ENCODE data around the gene SEC11A.

The SEC11A gene

DNA sequence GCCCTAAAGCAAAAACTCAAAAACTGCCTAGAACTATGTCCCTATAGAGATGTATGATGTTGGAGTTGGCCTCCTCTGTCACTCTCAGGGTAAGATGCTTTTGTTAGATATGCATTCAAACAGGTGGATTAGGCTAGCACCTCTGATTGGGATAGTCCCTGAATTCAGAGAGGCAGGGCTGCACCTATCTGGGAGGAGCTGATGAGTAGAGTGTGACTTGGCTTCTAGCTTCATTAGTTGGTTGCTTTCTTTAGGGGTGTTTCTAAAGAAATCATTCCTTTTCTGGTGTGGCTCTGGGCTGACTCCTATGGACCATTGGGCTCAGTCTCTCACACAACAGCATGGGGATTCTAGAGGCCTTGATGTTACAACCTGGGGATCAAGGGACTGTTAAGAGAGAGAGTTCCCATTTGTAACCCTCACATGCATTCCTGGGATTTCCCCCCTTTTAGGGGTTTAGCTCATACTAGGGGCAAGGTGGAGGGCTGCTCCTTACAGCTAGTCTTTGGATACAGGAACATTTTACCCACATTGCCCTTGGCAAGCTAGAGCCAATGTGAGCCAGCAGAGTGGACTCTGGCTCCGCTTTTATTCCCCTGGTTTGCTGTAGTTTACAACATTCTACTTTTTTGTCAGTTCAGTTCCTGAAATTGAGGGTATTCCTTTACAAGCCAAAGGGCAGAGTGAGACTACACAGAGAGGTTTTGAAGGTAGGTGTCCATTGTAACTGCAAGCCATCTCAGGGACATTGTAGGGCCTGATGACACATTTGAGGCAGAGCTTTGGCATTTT, 40.0 kb upstream of the SEC11A start:
- no peak for TF ChIP-seq ZBTB7A (IDR thresholded peaks at IDR 0.05; ENCODE audit: low read depth)
- TF ChIP-seq USF1 (IDR thresholded peaks at IDR 0.05): no peak
- TF ChIP-seq, protein P1, sequence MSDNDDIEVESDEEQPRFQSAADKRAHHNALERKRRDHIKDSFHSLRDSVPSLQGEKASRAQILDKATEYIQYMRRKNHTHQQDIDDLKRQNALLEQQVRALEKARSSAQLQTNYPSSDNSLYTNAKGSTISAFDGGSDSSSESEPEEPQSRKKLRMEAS (IDR thresholded peaks at IDR 0.05): no peak
- TF ChIP-seq CREB1 (IDR thresholded peaks at IDR 0.05; ENCODE audit: low read depth): no peak
- no peak for TF ChIP-seq TEAD4 (IDR thresholded peaks at IDR 0.05)
- no peak for TF ChIP-seq CEBPB (IDR thresholded peaks at IDR 0.05)
- TF ChIP-seq REST (IDR thresholded peaks at IDR 0.05; ENCODE audit: low read depth): no peak
- TF ChIP-seq RAD21 (IDR thresholded peaks at IDR 0.05; ENCODE audit: low read depth): no peak
- TF ChIP-seq FOXM1 (IDR thresholded peaks at IDR 0.05; ENCODE audit: borderline replicate concordance, low read depth): no peak
- no peak for TF ChIP-seq YY1 (IDR thresholded peaks at IDR 0.05; ENCODE audit: low read depth)
- TF ChIP-seq TAF1 (IDR thresholded peaks at IDR 0.05; ENCODE audit: low read depth): no peak

DNA sequence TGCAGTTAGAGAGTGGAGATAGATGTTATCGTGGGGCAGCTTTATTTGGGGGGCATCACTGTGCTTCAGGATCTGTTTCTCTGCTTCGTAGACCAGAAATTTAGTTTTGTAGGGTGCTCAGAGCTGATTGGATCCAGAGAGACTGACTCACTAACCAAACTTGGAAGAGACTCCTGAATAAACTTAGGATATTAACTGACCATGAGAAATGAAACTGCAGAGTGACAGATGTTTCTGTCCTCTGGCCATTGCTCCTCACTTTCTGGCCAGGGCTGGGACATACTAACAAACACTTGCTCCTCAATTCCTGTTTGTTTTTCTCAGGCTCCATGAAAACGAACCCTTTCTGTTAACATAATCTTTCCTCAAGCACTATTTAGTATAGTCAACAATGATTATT, 36.8 kb upstream of the SEC11A start:
- TF ChIP-seq YY1 (IDR thresholded peaks at IDR 0.05; ENCODE audit: low read depth): no peak
- TF ChIP-seq, protein P1 (IDR thresholded peaks at IDR 0.05): no peak
- no peak for TF ChIP-seq RAD21 (IDR thresholded peaks at IDR 0.05; ENCODE audit: low read depth)
- no peak for TF ChIP-seq CREB1 (IDR thresholded peaks at IDR 0.05; ENCODE audit: low read depth)
- no peak for TF ChIP-seq EGR1 (IDR thresholded peaks at IDR 0.05)
- no peak for TF ChIP-seq EP300 (IDR thresholded peaks at IDR 0.05; ENCODE audit: borderline replicate concordance)
- TF ChIP-seq USF1 (IDR thresholded peaks at IDR 0.05): no peak
- no peak for TF ChIP-seq NFIC (IDR thresholded peaks at IDR 0.05)
- no peak for TF ChIP-seq TEAD4 (IDR thresholded peaks at IDR 0.05)
- TF ChIP-seq TAF1 (IDR thresholded peaks at IDR 0.05; ENCODE audit: low read depth): no peak
- TF ChIP-seq ZBTB7A (IDR thresholded peaks at IDR 0.05; ENCODE audit: low read depth): no peak
- TF ChIP-seq CEBPB (IDR thresholded peaks at IDR 0.05): no peak

GRCh38 chr15:84752195-84752594, 36.3 kb upstream of the SEC11A start:
- TF ChIP-seq TCF12 (IDR thresholded peaks at IDR 0.05; ENCODE audit: low read depth): no peak
- TF ChIP-seq YY1 (IDR thresholded peaks at IDR 0.05; ENCODE audit: low read depth): no peak
- TF ChIP-seq NFIC (IDR thresholded peaks at IDR 0.05): no peak
- no peak for TF ChIP-seq EP300 (IDR thresholded peaks at IDR 0.05; ENCODE audit: borderline replicate concordance)
- TF ChIP-seq USF1 (IDR thresholded peaks at IDR 0.05): no peak
- TF ChIP-seq ZBTB7A (IDR thresholded peaks at IDR 0.05; ENCODE audit: low read depth): no peak

- TF ChIP-seq ZBTB7A (IDR thresholded peaks at IDR 0.05; ENCODE audit: low read depth) (no peak), RAD21 (IDR thresholded peaks at IDR 0.05; ENCODE audit: low read depth) (no peak), TCF12 (IDR thresholded peaks at IDR 0.05; ENCODE audit: low read depth) (no peak), USF1 (IDR thresholded peaks at IDR 0.05) (no peak), NFIC (IDR thresholded peaks at IDR 0.05) (no peak), EGR1 (IDR thresholded peaks at IDR 0.05) (no peak), CEBPB (IDR thresholded peaks at IDR 0.05) (no peak), EP300 (IDR thresholded peaks at IDR 0.05; ENCODE audit: borderline replicate concordance) (no peak), TAF1 (IDR thresholded peaks at IDR 0.05; ENCODE audit: low read depth) (no peak), REST (IDR thresholded peaks at IDR 0.05; ENCODE audit: low read depth) (no peak), YY1 (IDR thresholded peaks at IDR 0.05; ENCODE audit: low read depth) (no peak), FOXM1 (IDR thresholded peaks at IDR 0.05; ENCODE audit: borderline replicate concordance, low read depth) (no peak), TEAD4 (IDR thresholded peaks at IDR 0.05) (no peak)
- TF ChIP-seq, protein P1 (IDR thresholded peaks at IDR 0.05): no peak
Measured at GRCh38 chr15:84750583-84751092, 34.7 kb upstream of the SEC11A start.
